MG63 (cell line): Measurements from ENCODE around the gene TRIM50. TPM values are rescaled to one million over a fixed set of nuclear protein-coding genes. Genes with fewer than 3 reads are reported as not detected.
"Not testable (repeated sequence)": the region's sequence is repeated elsewhere in the genome, so short reads cannot be mapped to it uniquely, and the experiment has no call there.

Source experiments
- DNase-seq: peaks from one replicate; pipeline ENCODE4 v3.0.0-alpha.2; 2020
- H3K27me3 ChIP-seq: fragments of 250-450 bp; sonication (Bioruptor Pico); 2 replicates; pipeline ENCODE4 v1.5.1; 2020; ENCODE audit warnings: mild to moderate bottlenecking, moderate library complexity
- H3K36me3 ChIP-seq: fragments of 250-450 bp; sonication (Bioruptor Pico); 2 replicates; pipeline ENCODE4 v1.5.1; 2020; ENCODE audit warnings: mild to moderate bottlenecking, moderate library complexity
- H3K4me3 ChIP-seq: fragments of 250-450 bp; sonication (Bioruptor Pico); 2 replicates; pipeline ENCODE4 v1.5.1; 2020; ENCODE audit warnings: mild to moderate bottlenecking, moderate library complexity
- H3K9me3 ChIP-seq: fragments of 250-450 bp; sonication (Bioruptor Pico); 2 replicates; pipeline ENCODE4 v1.5.1; 2020; ENCODE audit warnings: mild to moderate bottlenecking, moderate library complexity
- total RNA-seq: library from RNA; depleted of rRNA; stranded (reverse); fragments of >200 nt; shearing (Covaris generic); gene quantifications from 2 replicates; pipeline ENCODE4 v1.2.3, GENCODE V29; 2014; ENCODE audit warnings: low replicate concordance; rRNA removed

The TRIM50 gene
- total RNA-seq: not detected in 2 replicates

GRCh38 chr7:73327922-73328321 lies at the start of gene TRIM50, which contains the start of gene FKBP6:
TSS of gene TRIM50 (minus strand) at chr7:73328082. CDS start at chr7:73324787, 3,295 bp downstream.
TSS of gene FKBP6 (plus strand) at chr7:73328161. CDS start at chr7:73328429, 268 bp downstream.
- not testable (repeated sequence) for H3K27me3 ChIP-seq, H3K9me3 ChIP-seq, DNase-seq, H3K36me3 ChIP-seq, H3K4me3 ChIP-seq

GRCh38 chr7:73376671-73377412 lies 49.0 kb upstream of the TRIM50 start:
- Histone ChIP-seq H3K36me3 (no peaks in the 10 kb centered on the region), H3K4me3 (no peak overlapping the region), H3K27me3 (no peaks in the 10 kb centered on the region; the same call in 1 of the 2 replicates), H3K9me3 (no peaks in the 10 kb centered on the region)
- DNase-seq: no peak

- not testable (repeated sequence) for H3K4me3 ChIP-seq, DNase-seq
These were observed 48.4 kb upstream of the TRIM50 start for GRCh38 chr7:73376262-73376661.

GRCh38 chr7:73373741-73374140 lies 45.9 kb upstream of the TRIM50 start:
- H3K9me3 ChIP-seq: no peaks in the 10 kb centered on the region
- no peaks in the 10 kb centered on the region for H3K27me3 ChIP-seq
- H3K4me3 ChIP-seq: no peak overlapping the region
- no peaks in the 10 kb centered on the region for H3K36me3 ChIP-seq
- DNase-seq: no peak

More at GRCh38 chr7:73376262-73376661, 48.4 kb upstream of the TRIM50 start:
- H3K27me3 ChIP-seq, H3K9me3 ChIP-seq, H3K36me3 ChIP-seq: not testable (repeated sequence)

GRCh38 chr7:73369622-73370021 lies 41.7 kb upstream of the TRIM50 start:
- no peaks in the 10 kb centered on the region for H3K9me3 ChIP-seq
- H3K36me3 ChIP-seq: no peaks in the 10 kb centered on the region
- H3K27me3 ChIP-seq: no peaks in the 10 kb centered on the region
- no peak for DNase-seq
- no peak overlapping the region for H3K4me3 ChIP-seq

GRCh38 chr7:73369009-73369408 lies 41.1 kb upstream of the TRIM50 start:
- no peaks in the 10 kb centered on the region for H3K9me3 ChIP-seq
- no peak for DNase-seq
- no peaks in the 10 kb centered on the region for H3K36me3 ChIP-seq
- no peak overlapping the region for H3K4me3 ChIP-seq
- H3K27me3 ChIP-seq: no peaks in the 10 kb centered on the region

GRCh38 chr7:73366990-73367389 lies 39.1 kb upstream of the TRIM50 start:
- no peaks in the 10 kb centered on the region for H3K36me3 ChIP-seq
- no peak for DNase-seq
- no peaks in the 10 kb centered on the region for H3K27me3 ChIP-seq
- no peak overlapping the region for H3K4me3 ChIP-seq
- H3K9me3 ChIP-seq: no peaks in the 10 kb centered on the region

- Histone ChIP-seq H3K36me3 (no peaks in the 10 kb centered on the region), H3K4me3 (no peak overlapping the region), H3K27me3 (no peaks in the 10 kb centered on the region), H3K9me3 (no peaks in the 10 kb centered on the region)
- no peak for DNase-seq
These were observed 38.2 kb upstream of the TRIM50 start for GRCh38 chr7:73366127-73366526.

GRCh38 chr7:73364006-73364728 lies 36.3 kb upstream of the TRIM50 start:
- no peaks in the 10 kb centered on the region for H3K36me3 ChIP-seq
- no peaks in the 10 kb centered on the region for H3K27me3 ChIP-seq
- DNase-seq: no peak
- H3K4me3 ChIP-seq: no peak overlapping the region
- H3K9me3 ChIP-seq: no peaks in the 10 kb centered on the region

GRCh38 chr7:73363225-73364005 lies 35.5 kb upstream of the TRIM50 start:
- DNase-seq: no peak
- Histone ChIP-seq H3K4me3 (no peak overlapping the region), H3K27me3 (no peaks in the 10 kb centered on the region), H3K9me3 (no peaks in the 10 kb centered on the region), H3K36me3 (no peaks in the 10 kb centered on the region)

- H3K27me3 ChIP-seq, H3K36me3 ChIP-seq, H3K9me3 ChIP-seq, DNase-seq, H3K4me3 ChIP-seq: not testable (repeated sequence)
These were observed 32.7 kb upstream of the TRIM50 start for GRCh38 chr7:73360590-73360989.

GRCh38 chr7:73359746-73360375 lies 32.0 kb upstream of the TRIM50 start:
- H3K4me3 ChIP-seq: no peak overlapping the region
- H3K36me3 ChIP-seq: no peaks in the 10 kb centered on the region
- no peaks in the 10 kb centered on the region for H3K9me3 ChIP-seq
- no peaks in the 10 kb centered on the region for H3K27me3 ChIP-seq
- no peak for DNase-seq

GRCh38 chr7:73359306-73359705 lies 31.4 kb upstream of the TRIM50 start:
- no peak for DNase-seq
- no peak overlapping the region for H3K4me3 ChIP-seq
- no peaks in the 10 kb centered on the region for H3K36me3 ChIP-seq
- H3K9me3 ChIP-seq: no peaks in the 10 kb centered on the region
- H3K27me3 ChIP-seq: no peaks in the 10 kb centered on the region

- DNase-seq: no peak
- H3K4me3 ChIP-seq: no peak overlapping the region
- no peaks in the 10 kb centered on the region for H3K9me3 ChIP-seq
- H3K27me3 ChIP-seq: no peaks in the 10 kb centered on the region
- no peaks in the 10 kb centered on the region for H3K36me3 ChIP-seq
These were observed 30.9 kb upstream of the TRIM50 start for GRCh38 chr7:73358590-73359275.

GRCh38 chr7:73356159-73356558 lies 28.3 kb upstream of the TRIM50 start:
- DNase-seq: no peak
- no peaks in the 10 kb centered on the region for H3K36me3 ChIP-seq
- H3K27me3 ChIP-seq: no peaks in the 10 kb centered on the region
- H3K4me3 ChIP-seq: no peak overlapping the region
- H3K9me3 ChIP-seq: no peaks in the 10 kb centered on the region

GRCh38 chr7:73354821-73355220 lies 26.9 kb upstream of the TRIM50 start:
- no peak for DNase-seq
- Histone ChIP-seq H3K36me3 (no peaks in the 10 kb centered on the region), H3K27me3 (no peaks in the 10 kb centered on the region), H3K9me3 (no peaks in the 10 kb centered on the region), H3K4me3 (no peak overlapping the region)
